Keratinocyte (primary cell): ENCODE results near the gene TNS3.

Experiments used
- EZH2 ChIP-seq: IDR thresholded peaks from one replicate; pipeline ENCODE4 v1.6.1; 2012; ENCODE audit warnings: inconsistent platforms, mild to moderate bottlenecking, low read length, moderate library complexity
- TF ChIP-seq, protein P1 (sequence below), 3 experiments: IDR thresholded peaks in 1 of 3; conservative IDR thresholded peaks in 1 of 3; optimal IDR thresholded peaks in 1 of 3; 2 replicates in 2 of 3; 3 replicates in 1 of 3; pipeline versions ENCODE3 to v1.5.1; 2011; ENCODE audit warnings: low read length in 3 of 3, mild to moderate bottlenecking in 3 of 3, moderate library complexity in 2 of 3, control low read depth in 1 of 3, inconsistent platforms in 1 of 3; ENCODE audit not compliant: insufficient read depth in 2 of 3; ENCODE audit errors: extremely low read depth in 1 of 3

DNA sequence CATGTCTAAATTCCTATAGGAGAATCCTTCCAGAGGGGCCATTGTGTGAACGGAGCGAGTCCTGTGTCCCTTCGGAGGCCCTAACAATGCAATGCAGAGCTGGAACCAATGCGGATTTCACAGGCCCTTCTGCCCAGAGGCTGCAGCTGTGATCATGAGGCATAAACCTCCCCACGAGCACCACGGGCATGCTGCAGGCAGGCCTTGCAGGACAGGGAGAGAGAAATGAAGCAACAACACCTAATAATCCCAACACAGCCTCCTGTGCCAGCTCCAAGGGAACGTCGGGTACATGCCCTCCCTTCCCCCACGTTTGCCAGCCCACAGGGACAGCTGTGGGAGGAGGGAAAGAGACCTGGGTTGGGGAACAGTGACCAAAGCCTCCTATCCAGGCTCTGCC lies 74.4 kb downstream of the TNS3 start:
- TF ChIP-seq, protein P1, sequence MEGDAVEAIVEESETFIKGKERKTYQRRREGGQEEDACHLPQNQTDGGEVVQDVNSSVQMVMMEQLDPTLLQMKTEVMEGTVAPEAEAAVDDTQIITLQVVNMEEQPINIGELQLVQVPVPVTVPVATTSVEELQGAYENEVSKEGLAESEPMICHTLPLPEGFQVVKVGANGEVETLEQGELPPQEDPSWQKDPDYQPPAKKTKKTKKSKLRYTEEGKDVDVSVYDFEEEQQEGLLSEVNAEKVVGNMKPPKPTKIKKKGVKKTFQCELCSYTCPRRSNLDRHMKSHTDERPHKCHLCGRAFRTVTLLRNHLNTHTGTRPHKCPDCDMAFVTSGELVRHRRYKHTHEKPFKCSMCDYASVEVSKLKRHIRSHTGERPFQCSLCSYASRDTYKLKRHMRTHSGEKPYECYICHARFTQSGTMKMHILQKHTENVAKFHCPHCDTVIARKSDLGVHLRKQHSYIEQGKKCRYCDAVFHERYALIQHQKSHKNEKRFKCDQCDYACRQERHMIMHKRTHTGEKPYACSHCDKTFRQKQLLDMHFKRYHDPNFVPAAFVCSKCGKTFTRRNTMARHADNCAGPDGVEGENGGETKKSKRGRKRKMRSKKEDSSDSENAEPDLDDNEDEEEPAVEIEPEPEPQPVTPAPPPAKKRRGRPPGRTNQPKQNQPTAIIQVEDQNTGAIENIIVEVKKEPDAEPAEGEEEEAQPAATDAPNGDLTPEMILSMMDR (optimal IDR thresholded peaks at IDR 0.05 in 1 of 3, IDR thresholded peaks at IDR 0.05 in 1 of 3, conservative IDR thresholded peaks at IDR 0.05 in 1 of 3; ENCODE audit: extremely low read depth in 1 of 3, insufficient read depth in 2 of 3, low read length in 3 of 3) = no peak
- TF ChIP-seq EZH2 = no peak
